ENCODE data around the gene AMPD2.
"Not testable (repeated sequence)": the region's sequence is repeated elsewhere in the genome, so short reads cannot be mapped to it uniquely, and the experiment has no call there.

The AMPD2 gene

GRCh38 chr1:109676683-109677381 is 57.2 kb downstream of the AMPD2 start:
- DNase-seq (ENCODE audit: low read depth in 2 of 2) = not testable (repeated sequence)

- DNase-seq (ENCODE audit: low read depth in 2 of 2) = no peak
Observed at GRCh38 chr1:109677459-109677858, 57.8 kb downstream of the AMPD2 start.

- DNase-seq (ENCODE audit: low read depth in 2 of 2) = not testable (repeated sequence)
Observed at GRCh38 chr1:109678637-109679036, 59.0 kb downstream of the AMPD2 start.
